Right renal pelvis (tissue), 4 donors: ENCODE data around the gene FNDC8. TPM values are rescaled to one million over a fixed set of nuclear protein-coding genes. Genes with fewer than 3 reads are reported as not detected.
"Not testable (repeated sequence)": the region's sequence is repeated elsewhere in the genome, so short reads cannot be mapped to it uniquely, and the experiment has no call there.

Source experiments
- DNase-seq, 4 donors: peaks; one replicate each; pipeline ENCODE4 v3.0.0-alpha.2; 2013; ENCODE audit warnings: low read depth in 4 of 4, low spot score in 3 of 4, missing footprints in 1 of 4
- polyA plus RNA-seq, 4 donors: library from polyadenylated mRNA; unstranded; fragments of 120-200 nt; gene quantifications; one replicate each; pipeline ENCODE4 v1.2.1, GENCODE V29; 2013; ENCODE audit not compliant: insufficient read length in 4 of 4

Gene FNDC8
- polyA plus RNA-seq, 4 donors: 0.17 to 0.30 TPM; not detected in 2

DNA sequence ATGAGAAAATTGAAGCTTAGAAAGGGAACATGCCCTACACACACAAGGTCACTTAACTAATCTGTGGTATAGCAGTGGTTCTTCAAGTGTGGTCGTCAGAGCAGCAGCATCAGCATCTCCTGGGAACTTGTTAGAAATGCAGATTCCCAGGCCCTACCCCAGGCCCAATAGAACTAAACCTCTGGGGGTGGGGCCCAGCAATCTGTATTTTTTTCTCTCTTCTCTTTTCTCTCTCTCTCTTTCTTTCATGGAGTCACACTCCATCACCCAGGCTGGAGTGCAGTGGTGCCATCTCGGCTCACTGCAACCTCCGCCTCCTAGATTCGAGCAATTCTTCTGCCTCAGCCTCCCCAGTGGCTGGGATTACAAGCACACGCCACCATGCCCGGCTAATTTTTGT, 16.8 kb downstream of the FNDC8 start:
- DNase-seq: no peak

- peak; percentile 51 to 65 (median 56) for DNase-seq
Observed at GRCh38 chr17:35141681-35142466, 20.5 kb downstream of the FNDC8 start, which contains the start of gene NLE1. TSS of gene NLE1 (minus strand) at chr17:35142303. CDS start at chr17:35142275, 28 bp downstream.

- no peak for DNase-seq
Observed at GRCh38 chr17:35142467-35142796, 21.0 kb downstream of the FNDC8 start.

DNA sequence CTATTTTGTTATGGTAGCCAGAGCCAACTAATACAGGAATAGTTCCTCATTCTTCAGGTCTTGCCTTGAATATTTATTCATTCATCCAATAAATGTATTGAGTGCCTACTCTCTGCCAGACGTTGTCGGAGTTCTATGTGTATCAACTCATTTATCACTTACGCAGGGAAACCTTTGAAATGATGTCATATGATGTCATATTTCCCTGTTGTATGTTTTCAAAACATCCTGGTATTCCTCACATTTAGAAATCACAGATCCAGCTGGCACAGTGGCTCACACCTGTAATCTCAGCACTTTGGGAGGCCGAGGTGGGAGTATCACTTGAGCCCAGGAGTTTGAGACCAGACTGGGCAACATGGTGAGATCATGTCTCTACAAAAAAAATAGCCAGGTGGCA, 23.4 kb downstream of the FNDC8 start:
- DNase-seq: no peak

DNA sequence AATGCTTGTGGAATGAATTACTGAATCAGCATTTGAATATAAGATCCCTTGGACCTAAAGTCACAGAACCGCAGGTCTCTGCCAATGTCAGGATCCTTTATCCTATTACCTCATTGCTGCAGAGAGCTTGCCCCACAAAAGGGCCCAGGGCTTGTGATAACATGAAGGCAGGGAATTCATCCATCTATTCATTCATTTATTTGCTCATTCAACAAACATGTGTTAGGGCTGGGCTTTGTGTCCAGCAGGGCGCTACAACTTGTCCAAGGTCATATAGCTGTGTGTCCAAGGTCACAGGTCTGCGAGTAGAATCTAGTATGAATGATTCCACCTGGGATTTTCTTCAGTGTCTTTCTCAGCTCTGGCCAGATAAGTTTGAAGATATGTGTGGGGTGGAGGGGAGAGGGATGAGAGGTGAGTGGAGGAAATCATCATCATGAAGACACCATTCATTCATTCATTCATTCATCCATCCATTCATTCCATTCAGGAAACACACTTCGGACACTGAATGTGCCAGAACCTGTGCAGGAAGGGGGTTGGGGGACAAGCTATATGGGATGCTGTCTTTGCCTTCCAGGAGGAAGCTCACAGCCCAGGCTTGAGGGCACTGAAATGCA, 24.9 kb downstream of the FNDC8 start:
- DNase-seq: no peak

DNA sequence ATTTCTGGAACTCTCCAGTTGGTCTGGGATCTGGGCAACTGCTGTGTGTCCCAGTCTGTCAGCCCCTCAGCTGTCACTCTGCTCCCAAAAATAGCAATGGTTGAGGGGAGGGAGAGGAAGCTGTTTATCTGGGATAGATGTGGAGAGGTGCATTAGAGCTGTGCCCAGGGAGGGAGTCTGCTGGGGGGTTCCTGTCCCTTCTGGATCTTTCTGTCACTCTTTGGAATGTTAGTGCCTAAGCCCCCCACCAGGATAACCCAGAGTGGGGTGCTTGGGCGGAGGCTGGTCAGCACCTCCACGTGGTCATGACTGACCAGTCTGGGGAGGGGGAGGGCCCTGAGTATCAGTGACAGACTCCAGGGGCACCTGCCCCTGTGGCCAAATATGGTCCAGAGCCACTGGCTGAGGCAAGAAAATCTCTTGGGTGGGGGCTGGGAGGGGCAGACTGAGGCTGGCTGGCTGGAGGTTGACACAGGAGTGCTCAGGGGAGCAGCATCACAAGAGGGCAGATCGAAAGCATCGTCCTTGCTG, 26.0 kb downstream of the FNDC8 start, which contains the start of gene UNC45B:
Gene UNC45B, plus strand, starts transcription at position 443 of the 531 bp plus-strand sequence. CDS start 447 bp downstream, outside the sequence.
- DNase-seq: no peak

DNA sequence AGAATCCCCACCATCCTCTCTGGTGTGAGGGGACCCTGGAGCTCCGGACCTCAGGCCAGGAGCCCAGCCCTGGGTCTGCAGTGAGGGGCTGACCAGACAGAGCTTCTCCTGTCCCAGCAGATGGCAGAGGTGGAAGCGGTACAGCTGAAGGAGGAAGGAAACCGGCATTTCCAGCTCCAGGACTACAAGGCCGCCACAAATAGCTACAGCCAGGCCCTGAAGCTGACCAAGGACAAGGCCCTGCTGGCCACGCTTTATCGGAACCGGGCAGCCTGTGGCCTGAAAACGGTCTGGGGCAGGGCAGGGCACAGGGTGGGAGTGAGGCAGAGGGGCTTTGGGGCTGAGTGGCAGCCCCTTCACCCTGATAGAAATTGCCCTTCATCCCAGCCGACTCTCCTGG, 26.7 kb downstream of the FNDC8 start:
- no peak for DNase-seq

DNA sequence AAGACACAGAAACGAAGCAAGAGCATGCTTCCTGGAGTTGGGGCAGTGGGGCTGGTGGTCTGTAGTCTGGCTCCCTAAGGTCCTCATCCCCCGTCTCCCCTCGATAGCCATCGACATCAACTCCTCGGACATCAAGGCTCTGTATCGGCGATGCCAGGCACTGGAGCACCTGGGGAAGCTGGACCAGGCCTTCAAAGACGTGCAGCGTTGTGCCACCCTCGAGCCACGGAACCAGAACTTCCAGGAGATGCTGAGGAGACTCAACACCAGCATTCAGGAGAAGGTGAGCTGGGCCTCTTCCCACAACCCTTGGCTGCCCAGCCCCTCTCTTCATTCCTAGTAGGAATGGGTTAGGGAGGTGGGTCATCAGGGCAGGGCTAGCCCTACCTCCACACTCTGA, 28.5 kb downstream of the FNDC8 start:
- no peak for DNase-seq

DNA sequence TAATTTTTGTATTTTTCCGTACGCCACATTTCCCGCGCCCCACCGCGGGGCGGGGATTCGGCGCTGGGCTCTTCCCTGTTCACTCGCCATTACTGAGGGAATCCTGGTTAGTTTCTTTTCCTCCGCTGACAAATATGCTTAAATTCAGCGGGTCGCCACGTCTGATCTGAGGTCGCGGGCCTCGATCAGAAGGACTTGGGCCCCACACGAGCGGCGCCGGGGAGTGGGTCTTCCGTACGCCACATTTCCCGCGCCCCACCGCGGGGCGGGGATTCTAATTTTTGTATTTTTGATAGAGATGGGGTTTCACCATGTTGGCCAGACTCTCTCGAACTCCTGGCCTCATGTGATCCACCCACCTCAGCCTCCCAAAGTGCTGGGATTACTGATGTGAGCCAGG, 29.7 kb downstream of the FNDC8 start:
- not testable (repeated sequence) for DNase-seq

- DNase-seq: no peak
Observed at GRCh38 chr17:35152421-35153140, 31.2 kb downstream of the FNDC8 start.

GRCh38 chr17:35154196-35155165, 33.1 kb downstream of the FNDC8 start:
- DNase-seq: no peak

- no peak for DNase-seq
Observed at GRCh38 chr17:35155246-35155645, 33.8 kb downstream of the FNDC8 start.

DNA sequence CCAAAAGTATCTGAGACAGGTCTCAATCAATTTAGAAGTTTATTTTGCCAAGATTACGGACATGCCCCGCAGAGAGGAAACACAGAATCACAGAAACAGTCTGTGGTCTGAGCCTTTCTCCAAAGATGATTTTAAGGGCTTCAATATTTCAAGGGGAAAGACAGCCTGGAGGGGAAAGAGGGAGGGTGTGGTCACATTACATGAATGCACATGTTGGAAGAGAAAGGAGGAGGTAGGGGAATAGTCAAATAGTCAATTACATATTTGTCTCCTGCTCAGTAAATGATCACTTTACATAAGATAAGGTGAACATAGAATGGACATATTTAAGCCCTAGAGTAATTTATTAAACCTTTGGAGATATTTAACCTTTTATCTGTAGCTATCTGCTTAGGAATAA, 38.5 kb downstream of the FNDC8 start:
- no peak for DNase-seq

DNA sequence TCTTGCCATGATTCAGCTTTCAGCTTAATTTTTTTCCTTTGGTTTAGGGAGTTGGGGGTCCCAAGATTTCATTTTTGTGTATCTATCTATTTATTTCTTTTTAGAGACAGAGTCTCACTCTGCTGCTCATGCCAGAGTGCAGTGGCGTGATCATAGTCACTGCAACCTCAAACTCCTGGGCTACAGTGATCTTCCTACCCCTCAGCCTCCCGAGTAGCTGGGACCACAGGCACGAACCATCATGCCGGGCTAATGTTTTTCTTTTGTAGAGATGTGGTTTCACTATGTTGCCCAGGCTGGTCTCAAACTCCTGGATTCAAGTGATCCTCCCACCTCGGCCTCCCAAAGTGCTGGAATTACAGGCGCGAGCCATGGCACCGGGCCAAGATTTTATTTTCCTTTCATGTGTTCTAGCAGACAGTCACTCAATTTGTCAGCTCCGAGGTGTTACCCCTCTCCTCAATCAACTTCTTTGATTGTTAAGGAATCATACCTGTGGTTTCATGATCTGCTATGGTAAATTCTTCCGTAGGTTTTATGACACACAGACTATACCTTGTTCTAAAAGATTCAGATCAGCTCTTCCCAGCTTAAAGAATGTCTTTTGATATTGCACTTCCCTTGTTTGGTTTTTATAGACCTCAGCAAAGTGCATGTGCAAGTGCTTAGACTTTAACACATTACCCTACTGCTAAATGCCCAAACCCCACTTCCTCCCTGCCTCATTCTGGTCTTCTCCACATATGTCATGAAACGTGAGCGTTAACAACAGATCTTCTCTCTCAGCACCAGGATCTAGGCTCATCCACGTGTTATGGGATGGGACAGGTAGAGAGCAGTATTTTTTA, 39.2 kb downstream of the FNDC8 start:
- no peak for DNase-seq

DNA sequence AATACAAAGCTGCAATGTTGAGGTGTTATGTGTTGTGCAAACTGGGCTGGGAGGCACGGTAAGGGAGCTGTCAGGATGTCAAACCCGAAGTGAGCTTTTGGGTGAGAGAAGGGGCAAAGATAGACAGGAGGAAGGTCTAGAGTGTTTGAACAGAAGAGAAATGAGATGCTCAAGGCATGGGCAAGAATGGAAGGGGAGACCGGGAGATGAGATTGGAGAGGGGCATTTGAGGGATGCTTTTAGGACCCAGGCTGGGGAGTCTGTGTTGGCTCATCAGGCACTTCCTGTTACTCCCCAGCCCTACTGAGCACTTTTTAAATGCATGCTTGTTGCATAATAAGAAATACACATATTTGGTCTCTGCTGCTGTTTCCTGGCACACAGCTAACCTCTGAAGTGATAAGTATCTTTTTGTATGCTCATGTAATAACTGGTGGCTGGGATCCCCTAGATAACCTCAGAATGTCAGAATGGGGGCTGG, 39.9 kb downstream of the FNDC8 start:
- DNase-seq: no peak

DNA sequence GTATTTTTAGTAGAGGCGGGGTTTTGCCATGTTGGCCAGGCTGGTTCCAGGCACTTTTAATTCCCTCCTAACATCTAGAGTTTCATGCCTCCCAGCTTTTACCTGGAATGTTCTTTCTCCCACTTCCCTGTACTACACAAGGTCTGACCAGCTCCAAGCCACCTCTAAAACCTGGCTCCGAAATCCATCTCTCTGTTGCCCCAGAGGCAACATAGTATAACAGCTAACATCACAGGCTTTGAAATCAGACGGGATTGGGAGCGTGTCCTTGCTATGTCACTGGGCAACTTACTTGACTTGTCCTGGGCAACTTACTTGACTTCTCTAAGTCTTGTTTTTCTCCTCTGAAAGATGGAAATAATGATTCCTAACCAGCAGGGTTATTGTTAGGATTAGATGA, 41.3 kb downstream of the FNDC8 start:
- no peak for DNase-seq

- DNase-seq: no peak
Observed at GRCh38 chr17:35163886-35164285, 42.5 kb downstream of the FNDC8 start.

DNA sequence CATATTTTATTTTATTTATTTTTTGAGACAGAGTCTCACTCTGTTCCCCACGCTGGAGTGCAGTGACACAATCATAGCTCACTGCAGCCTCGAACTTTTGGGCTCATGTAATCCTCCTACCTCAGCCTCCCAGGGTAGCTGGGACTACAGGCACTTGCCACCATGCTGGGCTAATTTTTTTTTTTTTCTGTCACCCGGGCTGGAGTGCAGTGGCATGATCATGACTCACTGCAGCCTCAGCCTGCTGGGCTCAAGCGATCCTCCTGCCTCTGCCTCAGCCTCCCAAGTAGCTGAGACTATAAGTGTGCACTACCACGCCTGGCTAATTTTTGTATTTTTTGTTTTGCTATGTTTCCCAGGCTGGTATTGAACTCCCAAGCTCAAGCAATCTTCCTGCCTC, 43.3 kb downstream of the FNDC8 start:
- DNase-seq: no peak

DNA sequence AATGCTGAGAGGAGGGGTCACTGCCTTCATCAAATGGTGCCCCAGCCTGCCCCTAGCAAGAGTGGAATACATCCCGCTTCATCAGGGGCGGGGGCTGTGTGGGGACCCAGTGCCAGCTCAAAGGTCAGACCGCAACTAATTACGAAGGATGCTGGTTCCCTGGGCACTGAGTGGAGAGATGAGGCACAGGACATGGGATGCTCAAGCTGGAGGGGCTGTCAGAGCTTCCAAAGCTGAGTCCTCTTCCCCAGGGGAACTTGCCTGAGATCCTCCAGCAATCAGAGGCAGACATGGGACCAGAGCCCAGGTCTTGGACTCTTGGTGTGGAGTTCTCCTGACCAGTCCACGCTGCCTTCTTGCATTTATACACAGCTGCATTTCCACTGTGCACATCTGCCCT, 45.1 kb downstream of the FNDC8 start:
- DNase-seq: no peak
